Activated CD4-positive, alpha-beta T cell treated with anti-CD3 and anti-CD28 coated beads, Interleukin-2, amount 50 U/mL, for 24 hours (primary cell): ENCODE measurements around the gene QKI.
"Not testable (repeated sequence)": the region's sequence is repeated elsewhere in the genome, so short reads cannot be mapped to it uniquely, and the experiment has no call there.

Source experiments
- DNase-seq, 2 donors: peaks; one replicate each; pipeline ENCODE4 v3.0.0-alpha.2; 2020; ENCODE audit warnings: low read depth in 1 of 2, low spot score in 1 of 2

QKI gene

DNA sequence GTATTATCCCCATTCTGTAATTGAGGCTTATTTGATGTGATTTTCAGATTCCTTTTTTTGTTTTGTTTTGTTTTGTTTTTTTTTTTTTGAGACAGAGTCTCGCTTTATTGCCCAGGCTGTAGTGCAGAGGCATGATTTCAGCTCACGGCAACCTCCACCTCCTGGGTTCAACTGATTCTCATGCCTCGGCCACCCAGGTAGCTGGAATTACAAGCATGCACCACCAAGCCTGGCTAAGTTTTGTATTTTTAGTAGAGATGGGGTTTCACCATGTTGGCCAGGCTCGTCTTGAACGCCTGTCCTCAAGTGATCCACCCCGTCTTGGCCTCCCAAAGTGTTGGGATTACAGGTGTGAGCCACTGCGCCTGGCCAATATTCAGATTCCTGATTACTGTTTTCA is 62.4 kb downstream of the QKI start:
- not testable (repeated sequence) for DNase-seq

DNA sequence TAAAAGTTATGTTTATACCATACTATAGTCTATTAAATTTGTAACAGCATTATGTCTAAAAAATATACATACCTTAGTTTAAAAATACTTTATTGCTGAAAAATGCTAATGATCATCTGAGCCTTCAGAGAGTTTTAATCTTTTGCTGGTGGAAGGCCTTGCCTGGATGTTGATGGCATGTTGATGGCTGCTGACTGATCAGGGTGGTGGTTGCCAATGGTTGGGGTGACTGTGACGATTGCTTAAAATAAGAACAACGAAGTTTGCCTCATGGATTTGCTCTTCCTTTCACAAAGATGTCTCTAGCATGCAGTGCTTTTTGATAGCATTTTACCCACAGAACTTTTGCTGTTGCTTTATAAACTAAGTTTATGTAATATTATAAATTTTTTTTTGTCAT is 68.6 kb downstream of the QKI start:
- DNase-seq: no peak

DNA sequence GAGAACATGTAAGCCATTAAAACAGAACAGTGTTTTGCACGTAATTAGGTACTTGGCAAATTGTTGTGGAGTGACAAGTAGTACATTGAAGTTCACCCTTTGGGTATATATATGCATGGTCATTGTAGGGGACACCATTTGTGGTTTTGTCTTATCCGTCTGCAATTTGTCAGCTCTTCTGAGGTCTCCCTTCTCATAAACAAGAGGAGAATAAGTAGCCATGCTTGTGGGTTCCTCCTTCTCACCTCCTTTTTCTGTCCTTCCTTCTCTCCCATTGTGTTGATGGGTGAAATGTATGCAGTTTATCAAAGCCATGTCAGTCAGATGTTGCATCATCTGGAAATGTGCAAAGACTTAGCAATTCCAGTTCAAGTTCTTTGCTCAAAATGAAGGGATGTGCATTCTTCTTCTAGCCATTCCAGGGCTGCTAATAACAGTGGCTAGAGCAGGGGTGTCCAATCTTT is 70.9 kb downstream of the QKI start:
- no peak for DNase-seq

DNA sequence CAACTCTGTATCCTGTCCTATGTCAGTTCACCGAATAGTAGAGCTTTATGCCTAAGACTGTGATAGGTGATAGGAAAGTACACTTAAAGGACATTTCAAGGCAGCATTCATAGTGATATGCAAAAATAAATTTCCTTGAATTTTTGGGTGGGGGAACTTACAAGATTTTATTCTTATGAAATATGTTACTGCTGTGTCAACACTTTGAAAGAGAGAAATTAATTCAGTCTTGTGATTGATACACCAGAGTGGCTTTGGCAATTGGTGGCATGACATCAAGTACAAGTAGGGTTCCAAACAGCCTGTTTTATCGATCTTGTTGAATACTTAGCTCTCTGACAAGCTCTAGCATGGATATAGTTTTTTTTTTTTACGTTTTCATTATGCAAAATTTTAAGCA is 72.3 kb downstream of the QKI start:
- DNase-seq: no peak

DNA sequence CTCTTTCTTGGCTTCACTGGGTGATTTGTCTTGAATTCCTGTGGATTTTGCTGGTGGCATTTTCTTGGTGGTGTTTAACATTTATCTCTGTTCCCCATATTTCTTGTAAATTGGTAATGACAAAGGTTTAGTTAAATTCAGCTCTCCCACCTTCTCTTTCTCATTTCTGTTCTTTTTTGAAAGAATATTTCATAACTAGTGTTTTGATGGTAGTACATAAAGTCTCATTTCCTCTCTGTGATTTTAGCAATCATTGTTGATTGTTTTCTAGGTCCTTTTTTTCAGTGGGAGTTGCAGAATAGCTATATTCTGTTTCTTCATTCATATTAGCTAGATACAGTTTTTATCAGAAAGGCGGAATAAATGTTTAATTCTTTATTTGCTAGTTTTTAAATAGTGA is 73.1 kb downstream of the QKI start:
- DNase-seq: no peak

DNA sequence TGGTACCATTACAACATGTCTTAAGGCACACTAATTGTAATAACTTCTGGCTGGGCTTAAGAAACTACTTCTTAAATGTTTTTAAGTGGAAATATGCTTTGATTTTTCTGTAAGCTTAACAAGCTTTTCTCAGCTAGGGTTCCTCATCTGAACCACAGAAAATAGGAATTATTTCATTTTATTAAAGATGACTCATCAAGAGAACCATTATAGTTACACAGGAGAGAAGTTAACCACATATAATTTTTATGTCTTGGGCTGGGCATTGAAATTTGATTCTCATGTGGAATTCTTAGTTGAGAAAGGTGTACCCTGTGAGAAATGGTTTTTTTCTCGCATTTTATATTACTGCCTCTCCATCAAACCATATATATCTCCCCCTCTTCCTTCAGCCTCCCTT is 75.1 kb downstream of the QKI start:
- no peak for DNase-seq

DNA sequence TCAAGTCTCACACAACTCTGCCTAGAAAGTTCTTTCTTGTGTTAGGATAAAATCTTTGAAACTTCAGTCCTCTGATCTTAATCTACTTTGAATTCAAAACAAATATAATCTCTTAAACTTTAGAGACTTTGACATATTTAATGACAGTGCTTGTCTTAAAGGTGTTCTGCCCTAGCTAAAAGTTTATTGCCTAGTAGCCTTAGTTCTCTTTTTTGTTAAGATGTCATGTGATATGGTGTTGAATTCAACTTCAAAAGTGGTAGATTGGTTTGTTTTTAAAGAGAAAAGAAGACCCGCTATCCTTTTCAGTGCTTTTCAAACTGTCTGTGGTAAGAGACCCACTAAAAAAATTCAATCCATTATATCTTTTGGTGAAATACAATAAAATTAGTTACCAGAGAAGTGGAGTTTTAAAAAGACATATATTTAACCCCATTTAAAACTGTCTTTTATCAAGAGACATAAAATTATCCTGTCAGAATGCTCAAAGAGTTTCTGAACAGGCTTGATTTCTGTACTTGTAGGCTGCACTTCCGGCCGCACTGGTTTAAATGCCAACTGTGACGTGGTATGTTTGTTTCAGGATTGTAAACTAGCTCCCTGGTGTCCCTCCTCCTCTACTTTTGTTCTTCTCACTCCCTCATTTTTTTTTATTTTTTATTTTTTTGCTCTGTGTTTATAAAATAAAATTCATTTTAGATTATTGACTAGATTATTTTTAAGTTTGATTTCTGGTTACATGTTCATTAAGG is 76.5 kb downstream of the QKI start:
- DNase-seq: no peak

DNA sequence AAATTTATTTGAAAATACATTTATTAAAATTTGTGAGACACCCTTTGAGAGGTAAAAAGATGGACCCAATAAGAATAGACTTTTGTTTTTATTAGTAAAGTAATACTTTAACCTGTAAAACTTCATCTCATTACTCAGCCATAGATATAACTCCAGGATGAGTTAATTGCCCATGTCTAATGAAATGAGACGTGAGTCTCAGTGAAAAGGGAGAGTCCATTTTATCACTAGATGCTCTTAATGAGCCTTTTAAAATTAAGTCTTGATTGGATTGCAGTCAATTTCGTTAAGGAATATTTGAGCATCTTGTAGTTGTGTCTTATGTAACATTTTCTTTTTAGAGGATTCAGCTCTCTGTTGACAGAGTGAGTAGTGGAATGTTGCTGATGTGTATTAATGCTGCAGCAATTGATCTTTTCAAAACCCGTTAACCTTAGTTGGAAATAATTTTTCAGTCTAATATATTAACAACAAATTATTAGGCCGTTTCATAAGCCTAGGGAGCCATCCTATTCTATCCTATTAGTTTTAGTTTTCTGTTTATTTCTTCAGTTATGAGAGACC is 77.3 kb downstream of the QKI start:
- no peak for DNase-seq

DNA sequence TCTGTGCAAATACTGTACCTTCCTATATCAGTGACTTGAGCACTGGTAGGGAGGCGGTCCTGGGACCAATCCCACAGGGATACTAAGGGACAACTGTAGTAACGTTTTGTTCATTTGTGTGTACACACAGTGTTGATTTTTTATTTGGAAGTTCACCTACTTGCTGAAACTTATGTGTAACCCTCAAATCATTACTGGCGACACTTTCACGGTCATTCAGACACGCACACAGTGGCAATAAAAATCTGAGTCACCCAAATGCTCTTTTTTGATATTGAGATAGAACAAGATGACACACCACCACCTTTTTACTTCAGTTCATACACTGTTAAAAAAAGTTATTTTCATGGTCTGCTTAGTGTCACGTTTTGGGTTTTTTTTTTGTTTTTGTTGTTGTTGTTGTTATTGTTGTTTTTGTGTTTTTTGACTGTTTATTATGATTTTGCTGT is 79.8 kb downstream of the QKI start:
- DNase-seq: no peak

DNA sequence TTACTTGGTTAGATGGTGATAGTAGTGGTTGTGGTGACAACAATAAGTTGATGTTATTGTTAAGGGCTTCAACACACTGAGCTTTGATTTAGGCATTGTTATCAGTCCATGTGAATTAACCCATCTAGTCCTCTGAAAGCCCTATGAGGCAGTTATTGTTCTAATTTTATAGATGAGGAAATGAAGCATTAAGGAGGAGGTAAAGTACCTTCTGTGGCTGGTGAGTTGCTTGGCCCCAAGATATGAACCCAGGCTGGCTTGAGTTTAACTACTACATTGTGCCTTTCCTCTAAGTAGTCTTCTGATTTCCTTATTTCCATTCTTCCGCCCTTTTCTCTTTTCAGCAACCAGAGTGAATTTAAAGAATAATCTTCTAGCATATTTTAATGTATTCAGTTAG is 81.7 kb downstream of the QKI start:
- no peak for DNase-seq

DNA sequence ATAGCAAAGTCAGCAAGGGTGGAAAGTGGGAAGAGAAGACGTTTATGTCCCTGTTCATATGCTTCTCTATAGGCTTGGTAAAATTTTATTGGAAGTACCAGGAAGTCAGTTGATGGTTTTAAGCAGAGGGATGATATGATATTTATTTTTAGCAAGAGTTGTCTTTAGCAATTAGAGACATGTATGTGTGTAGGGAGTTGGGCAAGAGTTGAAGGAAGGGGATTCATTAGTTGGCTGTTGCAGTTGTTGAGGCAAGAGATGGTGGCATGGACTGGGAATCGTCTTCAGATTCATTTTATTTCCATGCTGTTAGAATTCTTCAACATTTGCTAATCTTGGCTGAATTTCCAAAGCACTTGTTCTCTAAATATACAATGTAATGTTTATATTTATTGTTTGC is 85.6 kb downstream of the QKI start:
- DNase-seq: no peak

DNA sequence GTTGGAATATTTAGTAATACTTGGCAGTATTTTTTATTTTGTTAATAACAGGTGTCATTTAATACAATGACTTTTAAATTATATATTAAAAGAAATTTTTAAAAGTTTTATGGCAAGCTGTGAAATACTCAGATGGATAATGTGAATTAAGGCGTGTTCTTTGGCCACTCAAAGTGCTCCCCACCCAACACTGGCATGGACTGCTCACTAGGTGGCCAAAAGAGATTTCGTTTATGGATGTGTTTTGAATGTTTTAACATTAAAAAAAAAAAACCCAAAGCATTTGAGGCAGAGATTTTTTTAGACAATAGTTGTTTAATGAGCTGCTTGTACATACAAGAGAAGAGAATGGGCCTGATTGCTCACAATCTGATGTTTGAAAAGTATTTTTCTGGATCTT is 86.5 kb downstream of the QKI start:
- DNase-seq: no peak

DNA sequence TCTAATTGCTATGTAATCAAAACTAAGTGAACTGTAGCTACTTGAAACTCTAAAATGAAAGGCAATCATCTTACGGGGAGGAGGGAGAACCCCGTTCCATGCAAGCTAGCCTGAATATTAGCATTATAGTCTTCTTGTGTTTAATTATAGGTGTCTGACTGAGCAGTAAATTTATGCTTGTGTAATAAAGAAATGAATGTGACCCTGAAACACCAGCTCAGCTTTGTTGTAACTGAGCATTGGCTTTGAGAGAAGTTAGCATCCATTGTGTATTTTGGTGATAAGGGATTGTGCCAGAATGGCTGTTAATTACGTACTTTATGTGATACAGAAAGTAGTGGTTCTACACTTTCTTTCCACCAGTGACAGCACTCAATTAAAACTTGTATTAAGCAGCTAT is 86.9 kb downstream of the QKI start:
- no peak for DNase-seq

DNA sequence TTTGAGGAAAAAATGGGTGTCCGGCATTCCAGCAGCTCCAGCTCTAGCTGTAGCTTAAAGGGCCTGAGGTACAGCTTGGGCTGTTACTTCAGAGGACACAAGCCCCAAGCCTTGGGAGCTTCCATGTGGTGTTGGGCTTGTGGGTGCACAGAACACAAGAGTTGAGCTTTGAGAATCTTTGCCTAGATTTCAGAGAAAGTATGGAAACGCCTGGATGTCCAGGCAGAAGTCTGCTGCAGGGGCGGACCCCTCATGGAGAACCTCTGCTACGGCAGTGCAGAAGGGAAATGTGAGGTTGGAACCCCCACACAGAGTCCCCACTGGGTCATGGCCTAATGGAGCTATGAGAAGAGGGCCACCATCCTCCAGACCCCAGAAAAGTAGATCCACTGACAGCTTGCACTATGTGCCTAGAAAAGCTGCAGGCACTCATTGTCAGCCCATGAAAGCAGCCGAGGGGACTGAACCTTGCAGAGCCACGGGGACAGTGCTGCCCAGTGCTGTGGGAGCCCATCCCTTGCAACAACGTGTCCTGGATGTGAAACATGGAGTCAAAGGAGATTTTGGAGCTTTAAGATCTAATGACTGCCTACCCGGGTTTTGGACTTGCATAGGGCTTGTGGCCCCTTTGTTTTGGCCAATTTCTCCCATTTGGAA is 90.6 kb downstream of the QKI start:
- DNase-seq: no peak

DNA sequence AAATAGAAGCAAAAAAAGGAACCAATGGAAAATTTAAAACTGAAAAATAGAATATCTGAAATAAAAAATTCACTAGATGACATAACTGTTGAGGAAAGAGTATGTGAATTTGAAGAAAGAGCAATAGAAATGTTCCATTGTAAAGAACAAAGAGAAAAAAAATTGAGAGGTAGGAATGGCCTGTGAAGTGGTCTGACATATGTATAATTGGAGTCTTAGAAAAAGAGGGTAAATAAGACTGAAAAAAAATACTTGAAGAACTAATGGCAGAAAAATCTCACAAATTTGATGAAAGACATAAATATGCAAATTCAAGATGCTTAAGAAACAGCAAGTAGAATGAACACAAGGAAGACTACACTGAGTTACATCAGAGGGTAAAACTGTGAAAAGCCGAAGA is 93.4 kb downstream of the QKI start:
- no peak for DNase-seq

DNA sequence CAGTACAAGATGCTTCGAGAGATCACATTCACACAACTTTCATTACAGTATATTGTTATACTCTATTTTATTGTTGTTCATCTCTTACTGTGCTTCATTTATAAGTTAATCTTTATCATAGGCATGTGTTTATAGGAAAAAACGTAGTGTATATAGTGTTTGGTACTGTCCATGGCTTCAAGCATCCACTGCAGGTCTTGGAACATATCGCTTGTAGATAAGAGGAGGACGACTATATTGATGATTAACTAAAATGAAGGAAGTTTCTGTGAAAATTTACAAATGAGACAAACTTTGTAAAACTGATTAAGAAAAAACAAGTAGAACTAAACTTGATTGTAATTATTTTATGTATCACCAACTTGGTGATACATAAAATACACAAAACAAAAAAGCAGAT is 98.5 kb downstream of the QKI start:
- no peak for DNase-seq

DNA sequence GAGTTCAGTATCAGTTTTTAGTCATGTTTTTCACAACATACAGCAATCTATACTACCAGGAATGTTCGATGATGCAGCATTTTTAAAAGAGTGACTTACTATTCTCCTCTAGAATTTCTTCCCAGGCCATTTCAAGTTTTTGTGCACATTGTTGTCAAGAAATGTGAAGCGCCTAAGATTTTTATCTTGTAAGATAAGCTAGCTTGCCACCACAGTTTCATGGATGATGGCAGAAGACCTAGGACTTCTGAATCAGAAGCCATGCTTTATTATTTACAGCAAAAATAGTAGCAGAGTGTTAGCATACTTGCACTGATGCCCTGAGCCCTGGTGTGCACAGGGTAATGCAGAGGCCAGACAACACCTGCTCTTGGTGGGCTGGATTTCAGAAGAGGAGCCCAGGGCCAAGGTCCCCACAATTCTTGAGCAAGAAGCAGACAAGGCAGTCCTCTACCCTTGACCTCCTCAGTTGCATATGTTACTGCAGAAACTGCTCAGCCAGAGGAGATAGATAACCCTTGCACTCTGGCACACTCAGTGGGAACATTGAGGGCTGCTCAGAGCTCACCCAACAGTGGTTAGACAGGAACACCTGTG is 99.2 kb downstream of the QKI start:
- DNase-seq: no peak

DNA sequence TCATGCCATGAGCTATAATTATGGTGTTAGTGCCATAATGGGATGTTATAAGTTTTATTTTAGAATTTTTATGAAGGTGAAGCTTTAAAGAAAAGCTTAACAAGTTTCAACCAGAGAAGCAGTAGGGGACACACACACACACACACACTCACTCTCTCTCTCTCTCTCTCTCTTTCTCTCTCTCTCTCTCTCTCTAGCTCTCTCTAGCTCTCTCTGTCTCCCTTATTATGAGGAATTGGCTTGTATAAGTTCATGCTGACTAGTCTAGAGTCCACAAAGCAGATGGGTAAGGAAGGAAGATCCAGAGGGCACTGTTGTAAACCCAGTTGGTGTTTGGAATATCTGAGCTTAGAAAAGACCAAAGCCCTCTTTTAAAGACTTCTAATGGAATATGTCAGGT is 102.4 kb downstream of the QKI start:
- DNase-seq: no peak

DNA sequence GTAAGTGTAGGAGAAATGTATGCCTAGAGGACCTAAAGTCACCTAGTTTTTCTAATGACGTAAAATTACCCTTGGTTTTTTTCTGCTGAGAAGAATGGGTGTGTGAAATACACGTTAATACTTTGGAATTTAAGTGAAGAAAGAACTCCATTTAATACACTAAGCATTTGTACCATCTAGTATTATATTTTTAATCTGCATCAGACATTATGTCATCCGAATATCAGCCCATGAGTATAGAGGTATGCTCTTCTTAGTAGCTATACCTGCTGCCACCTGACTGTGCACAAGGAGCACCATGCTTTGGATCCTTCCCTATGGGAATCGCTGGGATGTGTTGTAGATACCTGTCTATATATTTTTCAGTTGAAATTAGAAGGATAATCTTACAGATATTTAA is 106.4 kb downstream of the QKI start:
- DNase-seq: no peak

DNA sequence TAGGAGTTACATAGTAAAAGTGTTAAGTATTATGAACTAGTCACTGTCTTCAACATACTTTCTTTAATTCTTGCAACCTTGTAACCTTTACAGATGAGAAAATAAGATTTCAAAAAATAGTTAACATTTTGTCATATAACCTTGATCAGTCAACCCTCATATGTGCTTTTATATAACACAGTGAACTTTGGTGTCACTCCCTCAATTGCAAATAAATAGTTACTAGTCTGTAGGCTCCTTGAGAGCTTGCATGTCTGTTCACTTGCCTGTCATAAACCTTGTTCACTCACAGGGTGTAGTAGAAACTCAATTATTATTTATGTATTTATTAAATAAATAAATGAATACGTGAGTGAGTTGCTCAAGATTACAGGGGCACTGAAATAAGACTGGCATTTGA is 107.5 kb downstream of the QKI start:
- no peak for DNase-seq

DNA sequence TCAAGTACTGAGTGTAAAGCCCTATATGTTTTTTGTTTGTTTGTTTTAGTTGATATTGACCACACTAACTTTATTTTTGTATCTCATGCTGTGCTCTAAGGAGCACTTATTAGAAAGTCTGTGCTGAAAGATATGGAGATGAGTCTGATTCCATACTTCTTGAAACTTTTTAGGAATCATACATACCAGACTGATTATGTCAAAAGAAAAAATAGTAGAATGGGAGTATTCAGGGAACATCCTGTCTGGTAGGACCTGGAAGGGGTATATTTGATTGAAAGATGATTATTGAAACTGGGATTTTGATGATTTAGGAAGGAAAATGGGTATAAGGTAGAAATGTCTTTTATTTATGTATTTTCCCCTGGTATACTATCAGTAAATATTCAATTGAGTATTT is 111.4 kb downstream of the QKI start:
- DNase-seq: no peak

DNA sequence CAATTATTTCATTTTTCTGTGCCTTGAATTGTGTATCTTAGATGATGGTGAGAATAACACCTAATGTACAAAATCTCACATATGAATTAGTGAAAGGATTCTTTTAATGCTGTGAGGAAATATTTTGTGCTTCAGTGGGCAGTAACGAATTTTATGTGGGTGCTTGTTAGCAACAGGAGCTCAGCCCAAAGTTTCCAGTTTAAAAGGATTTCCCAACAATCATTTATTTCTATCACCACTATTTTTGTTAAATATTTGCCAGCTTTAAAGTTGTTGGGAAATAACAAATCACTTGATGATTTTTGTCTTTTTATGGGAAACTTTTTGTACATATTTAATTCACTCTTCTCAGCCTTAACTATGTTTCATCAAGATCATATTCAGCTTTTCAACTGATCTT is 111.8 kb downstream of the QKI start:
- no peak for DNase-seq
